Ishikawa (cell line): ENCODE results near the gene KEL.

ENCODE experiments used
- CEBPB ChIP-seq: IDR thresholded peaks from 2 replicates; pipeline ENCODE4 v1.6.1; 2012
- CREB1 ChIP-seq: IDR thresholded peaks from 2 replicates; pipeline ENCODE4 v1.6.1; 2012; ENCODE audit warnings: low read depth
- EGR1 ChIP-seq: IDR thresholded peaks from 2 replicates; pipeline ENCODE4 v1.6.1; 2012
- EP300 ChIP-seq: IDR thresholded peaks from 2 replicates; pipeline ENCODE4 v1.6.1; 2012; ENCODE audit warnings: borderline replicate concordance
- FOXM1 ChIP-seq: IDR thresholded peaks from 2 replicates; pipeline ENCODE4 v1.6.1; 2012; ENCODE audit warnings: low read depth, borderline replicate concordance
- RAD21 ChIP-seq: IDR thresholded peaks from 2 replicates; pipeline ENCODE4 v1.6.1; 2012; ENCODE audit warnings: low read depth
- TAF1 ChIP-seq: IDR thresholded peaks from 2 replicates; pipeline ENCODE4 v1.6.1; 2012; ENCODE audit warnings: low read depth, mild to moderate bottlenecking
- TCF12 ChIP-seq: IDR thresholded peaks from 2 replicates; pipeline ENCODE4 v1.6.1; 2012; ENCODE audit warnings: low read depth
- TEAD4 ChIP-seq: IDR thresholded peaks from 2 replicates; pipeline ENCODE4 v1.6.1; 2012
- TF ChIP-seq, protein P1 (sequence below): IDR thresholded peaks from 2 replicates; pipeline ENCODE4 v1.6.1; 2012; ENCODE audit warnings: low read depth, mild to moderate bottlenecking
- TF ChIP-seq, protein P2 (sequence below): IDR thresholded peaks from 2 replicates; pipeline ENCODE4 v1.6.1; 2012
- TF ChIP-seq, protein P3 (sequence below): IDR thresholded peaks from 2 replicates; pipeline ENCODE4 v1.6.1; 2012

DNA sequence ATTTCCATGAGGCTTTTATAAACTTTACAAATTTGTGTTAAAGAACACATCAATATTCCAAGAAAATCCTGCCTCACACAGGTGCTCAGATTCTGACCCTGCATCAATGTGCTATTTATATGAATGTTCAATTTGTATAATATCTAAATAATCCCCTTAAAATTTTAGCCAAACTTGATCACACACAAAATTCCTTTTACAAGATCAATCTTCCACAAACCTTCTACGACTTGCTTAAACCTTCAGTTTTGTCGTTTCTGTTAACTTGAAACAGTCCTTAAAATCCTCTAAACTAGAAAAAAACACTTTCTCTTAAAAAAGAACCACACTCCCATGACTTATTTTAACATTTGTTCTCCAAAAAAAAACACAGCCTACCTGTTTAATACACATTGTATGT is 56.4 kb downstream of the KEL start:
- no peak for TF ChIP-seq EP300
- no peak for TF ChIP-seq CEBPB
- no peak for TF ChIP-seq TCF12
- TF ChIP-seq, protein P1, sequence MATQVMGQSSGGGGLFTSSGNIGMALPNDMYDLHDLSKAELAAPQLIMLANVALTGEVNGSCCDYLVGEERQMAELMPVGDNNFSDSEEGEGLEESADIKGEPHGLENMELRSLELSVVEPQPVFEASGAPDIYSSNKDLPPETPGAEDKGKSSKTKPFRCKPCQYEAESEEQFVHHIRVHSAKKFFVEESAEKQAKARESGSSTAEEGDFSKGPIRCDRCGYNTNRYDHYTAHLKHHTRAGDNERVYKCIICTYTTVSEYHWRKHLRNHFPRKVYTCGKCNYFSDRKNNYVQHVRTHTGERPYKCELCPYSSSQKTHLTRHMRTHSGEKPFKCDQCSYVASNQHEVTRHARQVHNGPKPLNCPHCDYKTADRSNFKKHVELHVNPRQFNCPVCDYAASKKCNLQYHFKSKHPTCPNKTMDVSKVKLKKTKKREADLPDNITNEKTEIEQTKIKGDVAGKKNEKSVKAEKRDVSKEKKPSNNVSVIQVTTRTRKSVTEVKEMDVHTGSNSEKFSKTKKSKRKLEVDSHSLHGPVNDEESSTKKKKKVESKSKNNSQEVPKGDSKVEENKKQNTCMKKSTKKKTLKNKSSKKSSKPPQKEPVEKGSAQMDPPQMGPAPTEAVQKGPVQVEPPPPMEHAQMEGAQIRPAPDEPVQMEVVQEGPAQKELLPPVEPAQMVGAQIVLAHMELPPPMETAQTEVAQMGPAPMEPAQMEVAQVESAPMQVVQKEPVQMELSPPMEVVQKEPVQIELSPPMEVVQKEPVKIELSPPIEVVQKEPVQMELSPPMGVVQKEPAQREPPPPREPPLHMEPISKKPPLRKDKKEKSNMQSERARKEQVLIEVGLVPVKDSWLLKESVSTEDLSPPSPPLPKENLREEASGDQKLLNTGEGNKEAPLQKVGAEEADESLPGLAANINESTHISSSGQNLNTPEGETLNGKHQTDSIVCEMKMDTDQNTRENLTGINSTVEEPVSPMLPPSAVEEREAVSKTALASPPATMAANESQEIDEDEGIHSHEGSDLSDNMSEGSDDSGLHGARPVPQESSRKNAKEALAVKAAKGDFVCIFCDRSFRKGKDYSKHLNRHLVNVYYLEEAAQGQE, result no peak
- no peak for TF ChIP-seq EGR1
- TF ChIP-seq, protein P2, sequence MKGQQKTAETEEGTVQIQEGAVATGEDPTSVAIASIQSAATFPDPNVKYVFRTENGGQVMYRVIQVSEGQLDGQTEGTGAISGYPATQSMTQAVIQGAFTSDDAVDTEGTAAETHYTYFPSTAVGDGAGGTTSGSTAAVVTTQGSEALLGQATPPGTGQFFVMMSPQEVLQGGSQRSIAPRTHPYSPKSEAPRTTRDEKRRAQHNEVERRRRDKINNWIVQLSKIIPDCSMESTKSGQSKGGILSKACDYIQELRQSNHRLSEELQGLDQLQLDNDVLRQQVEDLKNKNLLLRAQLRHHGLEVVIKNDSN, result no peak
- TF ChIP-seq RAD21, result no peak
- TF ChIP-seq FOXM1, result no peak
- TF ChIP-seq TAF1, result no peak
- TF ChIP-seq, protein P3, sequence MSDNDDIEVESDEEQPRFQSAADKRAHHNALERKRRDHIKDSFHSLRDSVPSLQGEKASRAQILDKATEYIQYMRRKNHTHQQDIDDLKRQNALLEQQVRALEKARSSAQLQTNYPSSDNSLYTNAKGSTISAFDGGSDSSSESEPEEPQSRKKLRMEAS, result no peak
- no peak for TF ChIP-seq TEAD4
- no peak for TF ChIP-seq CREB1
